NCI-H2227 treated with DMSO at 0.1 percent for 48 hours (cell line): ENCODE data around the gene CRYBB3.
"Not testable (repeated sequence)": the region's sequence is repeated elsewhere in the genome, so short reads cannot be mapped to it uniquely, and the experiment has no call there.

Experiments used
- DNase-seq: peaks from one replicate; lab custom pipeline; 2025; lab: John Stamatoyannopoulos, UW

The CRYBB3 gene

GRCh38 chr22:25206998-25207397 lies 7.3 kb downstream of the CRYBB3 start:
- DNase-seq: no peak

GRCh38 chr22:25207553-25208157 lies 8.0 kb downstream of the CRYBB3 start:
- no peak for DNase-seq

GRCh38 chr22:25208328-25208727 lies 8.7 kb downstream of the CRYBB3 start:
- no peak for DNase-seq

DNA sequence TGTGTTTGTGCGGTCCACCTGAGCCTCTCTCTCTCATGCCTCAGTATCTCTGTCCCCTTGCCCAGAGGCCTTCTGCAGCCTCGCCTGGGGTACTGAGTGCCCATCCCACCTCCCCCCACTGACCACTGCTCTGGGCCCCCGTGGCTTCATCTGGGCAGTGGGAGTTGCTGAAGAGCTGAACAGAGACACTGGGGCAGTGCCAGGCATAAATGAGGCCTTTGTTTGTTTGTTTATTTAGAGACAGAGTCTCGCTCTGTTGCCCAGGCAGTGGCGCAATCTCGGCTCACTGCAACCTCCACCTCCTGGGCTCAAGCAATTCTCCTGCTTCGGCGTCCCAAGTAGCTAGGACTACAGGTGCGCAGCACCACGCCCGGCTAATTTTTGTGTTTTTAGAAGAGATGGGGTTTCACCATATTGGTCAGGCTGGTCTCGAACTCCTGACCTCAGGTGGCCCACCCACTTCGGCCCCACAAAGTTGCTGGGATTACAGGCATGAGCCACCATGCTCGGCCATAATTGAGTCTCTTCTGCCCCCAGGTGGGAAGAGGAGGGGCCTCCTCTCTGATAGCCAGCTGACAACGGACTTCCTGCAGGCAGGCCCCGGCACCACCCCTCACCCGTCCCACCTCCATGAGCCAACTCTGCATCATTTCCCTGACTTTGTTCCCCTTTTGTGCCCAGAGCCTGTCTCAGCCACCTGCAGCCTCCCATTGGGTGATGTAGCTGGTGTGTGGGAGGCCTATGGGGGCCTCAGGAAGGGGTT lies 9.3 kb downstream of the CRYBB3 start:
- no peak for DNase-seq

DNA sequence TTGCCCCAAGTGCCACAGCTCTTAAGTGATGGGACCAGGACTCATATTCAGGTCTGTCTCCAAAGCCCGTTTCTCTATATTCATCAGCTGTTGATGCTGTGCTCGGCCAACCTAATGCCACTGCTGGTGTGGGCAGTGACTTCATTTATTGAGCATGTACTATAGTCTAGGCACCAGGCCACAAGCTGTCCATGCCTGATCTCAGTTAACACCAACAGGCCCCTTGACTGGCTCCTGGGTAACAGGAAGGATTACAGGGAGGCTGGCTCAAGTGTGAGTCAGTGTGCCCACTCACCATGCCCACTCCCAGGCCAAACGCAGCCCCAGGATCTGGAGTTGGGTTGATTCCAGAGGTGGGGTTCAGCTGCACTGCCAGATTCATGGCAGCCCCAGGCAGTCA lies 11.1 kb downstream of the CRYBB3 start:
- no peak for DNase-seq

DNA sequence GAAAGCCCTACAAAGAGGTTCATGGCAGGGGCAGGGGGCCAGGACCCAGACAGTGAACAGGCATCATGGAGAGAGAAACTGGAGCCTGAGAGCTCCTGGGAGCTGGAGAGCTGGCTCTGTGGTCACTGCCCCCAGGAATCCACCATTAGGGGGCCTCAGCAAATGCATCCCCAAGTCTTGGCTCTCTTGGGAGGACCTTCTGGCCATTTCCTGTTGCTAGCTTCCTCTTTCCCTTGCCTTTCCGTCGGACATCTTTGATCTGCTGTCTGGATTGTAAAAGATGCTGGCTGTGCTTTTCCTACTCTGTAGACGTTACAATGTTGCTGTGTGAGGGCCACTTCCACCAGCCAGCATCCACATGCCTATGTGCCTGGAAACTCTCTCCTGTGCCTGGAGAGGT lies 12.7 kb downstream of the CRYBB3 start:
- DNase-seq: no peak

DNA sequence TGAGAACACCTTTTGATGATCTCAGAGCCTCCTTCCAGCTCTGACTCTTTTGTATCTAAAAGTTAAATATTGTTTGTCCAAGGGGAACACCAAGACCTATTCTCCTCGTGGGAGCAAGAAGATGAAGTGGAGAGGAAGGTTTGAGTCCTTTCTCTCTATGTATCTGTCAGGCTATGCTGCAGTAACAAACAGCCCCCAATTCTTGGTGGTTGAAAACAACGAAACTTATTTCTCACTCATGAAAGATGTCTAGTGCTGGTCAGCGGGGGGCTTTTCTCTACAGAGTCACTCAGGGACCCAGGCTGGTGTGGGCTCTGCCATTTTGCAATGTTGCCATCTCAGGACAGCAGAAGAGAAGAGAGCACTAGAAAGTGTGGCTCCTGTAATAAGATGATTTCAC lies 13.6 kb downstream of the CRYBB3 start:
- DNase-seq: no peak

DNA sequence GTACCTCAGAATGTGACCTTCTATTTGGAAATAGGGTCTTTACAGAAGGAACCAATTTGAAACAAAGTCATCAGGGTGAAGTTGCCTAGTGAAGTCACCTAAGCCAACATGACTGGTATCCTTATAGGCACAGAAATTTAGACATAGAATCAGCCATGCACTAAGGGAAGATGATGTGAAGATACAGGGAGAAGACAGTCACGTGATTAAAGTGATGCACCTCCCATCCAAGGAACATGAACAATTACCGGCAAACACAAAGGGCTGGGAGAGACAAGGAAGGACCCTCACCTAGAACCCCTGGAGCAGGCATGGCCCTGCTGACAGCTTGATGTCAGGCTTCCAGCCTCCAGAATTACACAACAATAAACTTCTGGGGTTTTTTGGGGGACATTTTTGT lies 16.6 kb downstream of the CRYBB3 start:
- no peak for DNase-seq

GRCh38 chr22:25219211-25219689 lies 19.6 kb downstream of the CRYBB3 start, which contains the start of gene CRYBB2:
Gene CRYBB2, plus strand, starts transcription at chr22:25219639. Its CDS starts 1,791 bp downstream, at chr22:25221430.
- no peak for DNase-seq

GRCh38 chr22:25219948-25220442 lies 20.3 kb downstream of the CRYBB3 start:
- no peak for DNase-seq

DNA sequence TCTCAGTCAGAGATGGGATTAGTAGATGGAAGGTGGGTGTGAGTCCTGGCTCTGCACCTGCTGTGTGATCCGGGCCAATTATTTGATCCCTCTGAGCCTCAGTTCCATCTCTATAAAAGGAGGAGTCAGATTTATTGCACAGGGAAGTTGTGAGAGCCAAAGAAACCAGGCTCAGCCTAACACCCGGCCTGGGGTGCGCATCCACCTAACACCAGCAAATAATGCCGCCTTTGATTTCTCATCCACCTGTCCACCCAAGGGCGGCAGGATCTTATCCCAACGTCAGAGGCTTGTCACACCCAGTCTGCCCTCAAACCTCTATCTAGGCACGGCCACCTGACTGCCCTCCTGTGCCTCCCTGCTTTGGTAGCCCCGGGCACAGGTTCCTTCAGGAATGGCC lies 22.1 kb downstream of the CRYBB3 start:
- no peak for DNase-seq

DNA sequence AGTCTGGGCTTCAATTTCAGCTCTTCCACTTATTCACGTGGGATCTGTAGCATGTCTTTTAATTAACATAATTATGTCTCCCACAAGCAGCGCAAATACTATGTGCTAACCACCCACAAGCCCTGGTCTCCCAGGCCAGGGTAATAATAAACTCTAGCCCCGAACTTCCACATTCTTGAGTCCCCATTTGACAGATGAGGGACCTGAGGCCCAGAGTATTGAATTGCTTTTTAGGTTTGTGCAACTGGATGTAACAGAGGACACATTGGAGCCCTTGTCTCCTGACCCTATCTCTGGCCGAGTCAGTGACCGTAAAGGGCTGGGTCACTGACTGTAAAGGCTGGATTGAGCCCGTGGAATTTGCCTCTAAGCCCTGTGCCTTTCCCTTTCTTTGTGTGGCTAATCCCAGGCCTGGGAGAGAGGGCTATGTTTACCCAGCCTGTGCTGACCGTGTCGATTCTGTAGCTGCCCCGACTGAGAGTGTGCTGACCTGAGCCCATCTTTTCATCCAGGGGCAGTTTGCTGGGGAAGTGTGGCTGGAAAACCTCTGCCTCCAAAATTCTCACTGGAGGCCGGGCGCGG lies 23.7 kb downstream of the CRYBB3 start:
- DNase-seq: no peak

GRCh38 chr22:25228822-25229221 lies 29.2 kb downstream of the CRYBB3 start:
- DNase-seq: no peak

- not testable (repeated sequence) for DNase-seq
Observed at GRCh38 chr22:25230760-25231159, 31.1 kb downstream of the CRYBB3 start.

DNA sequence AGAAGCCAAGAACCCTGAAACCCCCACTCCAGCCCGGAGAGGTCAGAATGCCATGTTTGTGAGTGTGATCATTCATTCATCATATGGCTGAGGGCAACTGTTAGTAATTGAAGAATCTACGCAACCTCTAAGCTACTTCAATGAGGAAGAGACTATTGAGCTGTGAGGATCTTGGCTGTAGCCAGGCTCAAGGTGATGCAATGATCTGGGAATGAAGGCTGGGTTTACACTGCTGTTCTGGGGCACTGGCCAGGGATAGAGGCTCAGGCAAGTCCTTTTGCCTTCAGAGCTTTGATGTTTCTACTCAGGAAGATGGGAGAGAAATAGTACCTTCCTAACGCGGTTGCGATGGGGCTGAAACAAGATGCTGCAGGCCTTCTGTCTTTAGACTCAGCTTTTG lies 32.6 kb downstream of the CRYBB3 start:
- DNase-seq: no peak

DNA sequence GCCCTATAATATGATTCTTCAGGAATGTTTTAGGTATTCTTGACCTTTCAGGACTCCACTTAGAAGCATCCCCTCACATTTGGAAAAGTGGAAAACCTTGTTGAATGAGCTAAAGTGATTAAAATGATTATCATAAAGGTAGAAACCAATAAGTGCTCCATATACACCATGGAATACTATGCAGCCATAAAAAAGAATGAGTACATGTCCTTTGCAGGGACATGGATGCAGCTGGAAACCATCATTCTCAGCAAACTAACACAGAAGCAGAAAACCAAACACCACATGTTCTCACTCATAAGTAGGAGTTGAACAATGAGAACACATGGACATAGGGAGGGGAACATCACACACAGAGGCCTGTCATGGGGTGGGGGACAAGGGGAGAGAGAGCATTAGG lies 34.0 kb downstream of the CRYBB3 start:
- not testable (repeated sequence) for DNase-seq

DNA sequence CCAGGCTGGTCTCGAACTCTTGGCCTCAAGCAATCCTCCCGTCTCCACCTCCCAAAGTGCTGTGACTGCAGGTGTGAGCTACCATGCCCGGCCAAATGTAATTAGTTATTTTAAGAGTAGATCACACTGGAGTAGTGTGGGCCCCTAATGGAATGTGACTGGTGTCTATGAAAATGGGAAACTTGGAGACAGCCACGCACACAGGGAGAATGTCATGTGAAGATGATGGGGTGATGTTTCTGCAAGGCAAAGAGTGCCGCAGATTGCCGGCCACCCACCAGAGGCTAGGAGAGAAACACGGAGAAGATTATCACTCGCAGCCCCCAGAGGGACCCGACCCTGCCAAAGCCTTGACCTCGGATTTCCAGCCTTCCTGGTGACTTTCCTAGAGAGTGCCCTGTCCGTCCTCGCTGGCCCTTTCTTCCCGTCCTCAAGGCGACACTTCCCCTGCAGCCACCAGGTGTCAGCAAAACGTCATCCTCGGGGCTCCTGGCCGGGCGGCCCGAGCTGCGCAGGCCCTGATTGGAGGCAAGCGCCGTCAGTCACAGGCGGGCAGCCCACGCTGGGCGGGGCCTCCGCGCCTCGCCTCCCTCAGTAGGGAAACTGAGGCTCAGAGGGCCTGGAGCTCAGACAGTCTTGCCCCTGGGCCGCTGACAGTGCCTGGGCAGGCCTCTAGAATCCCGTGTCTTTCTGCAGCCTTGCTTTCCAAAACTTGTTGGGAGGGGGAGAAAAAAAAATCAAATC lies 36.1 kb downstream of the CRYBB3 start:
- DNase-seq: peak; percentile 60

DNA sequence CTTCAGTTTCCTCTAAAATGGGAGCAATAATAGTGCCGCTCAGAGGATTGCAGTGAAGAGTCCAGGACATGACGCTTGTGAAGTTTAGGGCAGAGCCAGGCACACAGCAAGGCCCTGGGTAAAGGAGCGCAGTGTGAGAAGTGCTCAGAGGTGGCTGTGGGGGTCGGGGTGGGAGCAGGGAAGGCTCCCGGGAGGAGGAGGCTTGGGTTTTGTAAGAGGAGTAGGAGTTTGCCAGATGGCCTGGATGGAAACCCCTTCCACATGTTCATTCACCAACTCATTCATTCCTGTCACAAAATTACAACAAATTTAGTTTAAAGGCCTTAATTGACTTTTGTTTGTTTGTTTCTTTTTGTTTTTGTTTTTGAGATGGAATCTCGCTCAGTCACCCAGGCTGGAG lies 36.8 kb downstream of the CRYBB3 start:
- no peak for DNase-seq

GRCh38 chr22:25237503-25237902 lies 37.8 kb downstream of the CRYBB3 start:
- DNase-seq: no peak

DNA sequence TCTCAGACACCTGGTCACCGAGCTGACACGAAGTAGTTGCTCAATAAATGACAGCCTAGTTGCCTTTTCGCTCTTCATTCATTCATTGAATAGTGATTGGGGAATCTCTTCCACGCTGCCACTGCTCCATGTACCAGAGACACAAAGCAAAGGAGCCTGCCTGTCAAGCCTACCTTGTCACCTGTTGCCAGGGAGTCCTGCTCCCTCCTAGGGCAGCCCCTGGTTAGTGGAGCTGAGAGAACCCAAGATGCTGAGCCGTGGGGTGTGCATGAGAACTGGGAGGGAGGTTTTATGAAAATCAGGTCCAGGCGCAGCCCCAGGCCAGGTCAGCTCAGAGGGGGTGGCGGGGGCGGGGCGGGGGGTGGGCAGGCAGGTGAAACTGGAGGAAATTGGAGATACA lies 38.4 kb downstream of the CRYBB3 start:
- DNase-seq: not testable (repeated sequence)

DNA sequence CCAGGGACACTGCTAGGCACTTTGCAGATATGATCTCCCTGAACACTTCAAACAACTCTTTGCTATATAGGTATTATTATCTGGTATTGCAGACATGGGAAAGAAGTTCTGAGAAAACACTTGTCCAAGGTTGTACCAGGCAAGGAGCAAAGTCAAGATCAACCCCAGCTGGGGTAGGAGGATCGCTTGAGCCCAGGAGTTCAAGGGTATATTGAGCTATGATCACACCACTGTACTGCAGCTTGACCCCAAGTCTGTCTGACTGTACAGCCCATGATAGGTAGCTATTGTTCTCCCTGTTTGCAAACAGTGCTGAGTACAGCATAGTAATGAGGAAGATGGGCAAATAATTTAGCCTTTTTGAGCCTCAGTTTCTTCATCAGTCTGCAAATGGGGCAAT lies 55.5 kb downstream of the CRYBB3 start:
- not testable (repeated sequence) for DNase-seq
